GM18519 (cell line): ENCODE measurements around the gene G6PD.
"Not testable (repeated sequence)": the region's sequence is repeated elsewhere in the genome, so short reads cannot be mapped to it uniquely, and the experiment has no call there.

Source experiments
- ATAC-seq: cut with Tn5 transposase; IDR thresholded peaks from one replicate; pipeline ENCODE4 v1.9.1; 2021; ENCODE audit warnings: mild to moderate bottlenecking, moderate library complexity; ENCODE audit not compliant: unreplicated experiment, low FRiP score

G6PD gene

DNA sequence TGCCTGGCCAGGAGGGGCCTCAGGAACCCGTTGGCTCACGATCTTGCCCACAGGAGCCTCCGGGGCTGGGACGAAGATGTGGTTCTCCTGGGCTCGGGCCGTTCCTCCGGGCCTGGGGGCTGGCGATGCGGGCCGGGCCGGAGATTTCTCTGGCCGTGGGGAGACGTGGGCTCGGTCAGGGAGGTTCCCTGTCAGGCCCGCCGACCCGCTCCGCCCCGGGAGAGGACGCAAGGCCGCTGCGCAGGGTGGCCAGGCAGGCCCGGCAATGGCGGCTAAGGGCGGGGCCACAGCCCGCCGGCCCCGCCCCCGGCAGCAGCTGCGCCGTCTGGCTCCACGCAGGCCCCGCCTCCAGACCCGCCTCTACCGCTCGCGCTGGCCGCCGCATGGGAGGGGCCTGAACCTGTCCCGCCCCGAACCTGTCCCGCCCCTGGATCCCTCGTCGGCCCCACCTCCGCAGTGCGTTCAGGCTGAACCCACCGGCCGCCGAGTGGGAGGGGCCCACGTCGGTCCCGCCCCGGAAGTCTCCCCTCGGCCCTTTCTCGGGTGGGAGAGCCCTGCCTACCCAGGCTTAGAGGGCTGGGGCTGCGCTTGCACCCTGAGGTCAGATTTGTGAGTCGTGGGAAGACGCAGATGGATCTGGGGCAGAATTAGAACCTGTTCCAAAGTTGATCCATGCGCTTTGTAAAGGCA is 30.5 kb downstream of the G6PD start, which contains the start of gene FAM3A:
FAM3A (minus strand) TSS at position 267 of the 690 bp plus-strand sequence. CDS start 460 bp downstream, outside the sequence.
- ATAC-seq = peak; percentile 82

DNA sequence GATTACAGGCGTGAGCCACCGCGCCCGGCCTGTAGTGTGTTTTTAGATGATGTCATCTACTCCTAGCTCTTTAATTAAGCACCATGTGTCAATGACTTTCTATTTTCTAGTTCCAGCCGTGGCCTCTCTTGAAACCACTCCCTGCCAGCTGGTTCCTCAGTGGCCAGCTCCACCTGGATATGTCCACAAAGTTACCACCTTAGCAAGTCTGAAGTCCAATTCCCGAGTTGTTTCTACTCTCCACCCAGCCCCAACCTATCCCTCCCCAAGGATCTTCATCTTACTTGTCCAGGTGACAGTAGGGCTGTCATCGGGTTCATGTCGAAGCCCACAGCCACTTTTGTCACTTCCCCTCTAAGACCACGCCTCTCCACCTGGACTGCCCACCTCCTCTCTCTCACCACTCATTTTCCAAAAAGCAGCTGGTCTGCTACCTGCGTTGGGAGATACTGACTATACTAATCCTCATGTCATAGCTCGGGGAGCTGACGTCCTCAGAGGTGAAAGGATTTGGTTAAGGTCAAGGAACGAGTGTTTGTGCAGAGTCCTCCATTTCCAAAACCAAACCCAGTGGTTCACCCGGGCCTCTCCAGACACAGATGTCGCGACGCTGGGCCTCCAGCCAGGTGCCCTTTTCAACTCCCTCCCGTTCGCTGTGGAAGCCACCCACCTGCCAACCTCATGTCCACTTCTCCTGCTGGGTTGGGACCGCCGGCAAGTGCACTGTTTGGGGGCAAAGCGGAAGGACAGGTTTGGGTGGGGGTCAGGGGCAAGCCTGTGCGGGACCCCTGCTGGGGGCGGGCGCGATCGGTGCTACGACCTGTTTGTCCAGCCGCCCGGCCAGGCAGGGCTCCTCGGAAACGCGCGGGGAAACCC is 31.3 kb downstream of the G6PD start:
- ATAC-seq = no peak

GRCh38 chrX:154513716-154514115 is 32.9 kb downstream of the G6PD start:
- ATAC-seq = no peak

DNA sequence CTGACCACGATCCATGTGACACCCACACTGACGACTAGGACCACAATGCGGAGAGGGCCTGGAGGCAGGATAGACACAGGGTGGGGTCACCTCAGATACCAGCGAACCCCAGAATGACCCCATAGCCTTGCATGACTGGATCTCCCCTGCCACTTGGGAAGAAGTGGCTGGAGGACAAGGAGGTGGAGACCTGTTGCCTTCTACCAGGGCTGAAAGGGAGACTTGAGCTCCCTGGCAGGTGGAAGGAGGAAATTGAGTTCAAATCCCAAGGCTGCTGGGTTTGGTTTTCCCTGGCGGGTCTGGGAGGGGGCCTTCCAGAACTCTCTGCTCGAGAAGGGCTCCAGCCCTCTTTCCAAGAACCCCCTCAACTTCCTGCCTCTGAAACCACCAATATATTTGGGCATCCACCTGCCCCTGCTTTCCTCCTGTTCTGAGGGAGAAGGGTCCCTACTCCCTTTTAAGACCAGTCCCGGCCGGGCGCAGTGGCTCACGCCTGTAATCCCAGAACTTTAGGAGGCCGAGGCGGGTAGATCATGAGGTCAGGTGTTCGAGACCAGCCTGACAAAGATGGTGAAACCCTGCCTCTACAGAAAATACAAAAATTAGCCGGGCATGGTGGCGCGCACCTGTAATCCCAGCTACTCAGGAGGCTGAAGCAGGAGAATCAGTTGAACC is 33.6 kb downstream of the G6PD start:
- no peak for ATAC-seq

GRCh38 chrX:154511761-154512160 is 34.9 kb downstream of the G6PD start:
- no peak for ATAC-seq

DNA sequence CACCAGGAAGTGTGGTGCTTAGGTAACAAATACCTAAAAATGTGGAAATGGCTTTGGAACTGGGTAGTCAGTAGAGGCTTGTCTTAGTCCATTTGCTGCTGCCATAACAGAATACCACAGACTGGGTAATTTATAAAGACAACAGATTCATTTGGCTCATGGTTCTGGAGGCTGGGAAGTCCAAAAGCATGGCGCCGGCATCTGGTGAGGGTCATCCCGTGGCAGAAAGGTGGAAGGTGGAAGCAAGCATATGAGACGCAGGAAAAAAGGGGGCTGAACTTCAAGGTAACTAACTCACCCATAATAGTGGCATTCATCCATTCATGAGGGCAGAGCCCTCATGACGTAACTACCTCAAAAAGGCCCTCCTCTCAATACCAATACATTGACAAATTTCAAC is 37.2 kb downstream of the G6PD start:
- no peak for ATAC-seq

DNA sequence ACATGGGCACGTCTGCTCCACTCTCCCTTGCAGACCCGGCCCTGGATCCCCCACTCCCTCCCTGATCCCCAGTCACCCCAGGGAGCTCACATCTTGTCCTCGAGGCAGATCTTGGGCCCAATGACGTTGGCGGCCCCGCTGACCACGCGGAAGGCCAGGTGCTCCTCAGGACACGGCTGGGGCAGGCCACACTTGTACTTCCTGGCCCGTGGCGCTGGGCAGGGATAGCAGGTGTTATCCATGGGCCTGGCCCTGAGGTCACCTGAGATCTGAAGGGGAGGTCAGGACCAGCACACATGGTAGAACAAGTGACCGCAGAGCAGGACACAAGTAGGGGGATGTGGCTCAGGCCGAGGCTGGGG is 38.3 kb downstream of the G6PD start:
- ATAC-seq = no peak

- no peak for ATAC-seq
Measured at GRCh38 chrX:154507673-154508383, 38.8 kb downstream of the G6PD start.

- no peak for ATAC-seq
Measured at GRCh38 chrX:154506483-154507332, 39.9 kb downstream of the G6PD start.

DNA sequence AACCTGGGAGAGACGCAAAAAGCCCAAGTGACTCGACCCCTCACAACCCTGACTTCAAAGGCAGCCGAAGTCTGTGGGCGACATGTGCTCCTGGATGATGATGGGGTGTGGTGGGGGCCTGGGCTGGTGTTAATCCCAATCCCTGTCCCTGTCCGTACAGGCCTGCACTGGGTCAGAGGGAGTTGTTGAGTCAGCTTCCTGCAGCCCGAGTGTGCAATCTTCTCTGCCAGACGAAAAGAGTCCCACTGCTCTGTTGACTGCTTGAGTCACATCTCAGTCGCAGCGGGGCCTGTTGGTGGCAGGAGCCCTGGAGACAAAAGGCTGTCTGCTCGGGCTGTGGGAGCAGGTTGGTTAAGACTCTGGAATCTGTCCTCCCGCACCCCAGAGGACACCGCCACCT is 40.9 kb downstream of the G6PD start:
- ATAC-seq = no peak

GRCh38 chrX:154502989-154503388 is 43.7 kb downstream of the G6PD start:
- ATAC-seq = no peak

GRCh38 chrX:154502098-154502497 is 44.5 kb downstream of the G6PD start:
- ATAC-seq = no peak

GRCh38 chrX:154501423-154501822 is 45.2 kb downstream of the G6PD start:
- not testable (repeated sequence) for ATAC-seq

GRCh38 chrX:154496591-154497137 is 50.0 kb downstream of the G6PD start:
- not testable (repeated sequence) for ATAC-seq

- ATAC-seq = no peak
Measured at GRCh38 chrX:154495472-154495922, 51.1 kb downstream of the G6PD start.

DNA sequence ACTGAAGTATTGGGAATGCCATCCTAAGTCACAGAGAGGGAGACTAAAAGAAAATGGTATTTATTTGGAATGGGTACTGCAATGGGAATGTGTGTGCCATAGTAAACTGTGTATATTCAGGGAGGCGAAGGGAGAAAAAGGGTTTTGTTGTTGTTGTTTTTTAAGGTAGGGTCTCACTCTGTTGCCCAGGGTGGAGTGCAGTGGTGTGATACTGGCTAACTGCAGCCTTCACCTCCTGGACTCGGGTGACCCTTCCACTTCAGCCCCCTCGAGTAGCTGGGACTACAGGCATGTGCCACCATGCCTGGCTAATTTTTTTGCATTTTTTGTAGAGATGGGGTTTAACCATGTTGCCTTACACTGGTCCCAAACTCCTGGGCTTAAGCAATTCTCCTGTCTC is 51.9 kb downstream of the G6PD start:
- ATAC-seq = no peak

- ATAC-seq = peak; percentile 74
Measured at GRCh38 chrX:154490414-154491083, 56.1 kb downstream of the G6PD start, which contains the start of gene SLC10A3. Gene SLC10A3, minus strand, starts transcription at chrX:154490629. Its CDS starts 1,689 bp downstream, at chrX:154488940.

DNA sequence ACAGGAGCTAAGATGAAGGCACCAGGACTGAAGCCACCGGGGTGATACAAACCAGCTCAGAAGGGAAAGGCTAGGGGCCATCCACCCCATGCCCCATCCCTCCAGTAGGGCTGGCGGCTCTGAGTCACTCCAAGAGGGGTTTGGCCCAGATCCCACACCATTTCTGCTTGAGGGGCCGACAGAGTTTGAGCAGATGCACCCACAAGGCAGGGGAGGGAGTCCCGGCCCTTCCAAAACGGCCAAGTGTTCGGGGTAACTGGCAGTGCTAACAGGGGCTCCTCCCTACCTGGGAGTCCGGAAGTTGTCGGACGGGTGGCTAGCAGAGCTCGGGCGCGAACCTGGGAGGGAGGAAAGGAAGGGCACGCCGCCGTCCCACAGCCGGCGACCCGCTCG is 56.6 kb downstream of the G6PD start:
- ATAC-seq = no peak

- ATAC-seq = no peak
Measured at GRCh38 chrX:154489182-154489581, 57.5 kb downstream of the G6PD start.
